LHCN-M2 (cell line): ENCODE data around the gene PKD1L1. TPM values are rescaled to one million over a fixed set of nuclear protein-coding genes. Genes with fewer than 3 reads are reported as not detected.

ENCODE experiments used
- DNase-seq: peaks from one replicate; pipeline ENCODE4 v3.0.0-alpha.2; 2012; ENCODE audit warnings: low read depth
- total RNA-seq: library from RNA; depleted of rRNA; stranded (reverse); fragments of >200 nt; gene quantifications from 2 replicates; pipeline ENCODE4 v1.2.3, GENCODE V29; 2014

Gene PKD1L1
- total RNA-seq, 1 experiment from 2014 or later, result 0.06 TPM

GRCh38 chr7:47881256-47881655, 67.0 kb downstream of the PKD1L1 start:
- no peak for DNase-seq

GRCh38 chr7:47878662-47879061, 69.6 kb downstream of the PKD1L1 start:
- no peak for DNase-seq

- no peak for DNase-seq
Observed at GRCh38 chr7:47877336-47877735, 70.9 kb downstream of the PKD1L1 start.

DNA sequence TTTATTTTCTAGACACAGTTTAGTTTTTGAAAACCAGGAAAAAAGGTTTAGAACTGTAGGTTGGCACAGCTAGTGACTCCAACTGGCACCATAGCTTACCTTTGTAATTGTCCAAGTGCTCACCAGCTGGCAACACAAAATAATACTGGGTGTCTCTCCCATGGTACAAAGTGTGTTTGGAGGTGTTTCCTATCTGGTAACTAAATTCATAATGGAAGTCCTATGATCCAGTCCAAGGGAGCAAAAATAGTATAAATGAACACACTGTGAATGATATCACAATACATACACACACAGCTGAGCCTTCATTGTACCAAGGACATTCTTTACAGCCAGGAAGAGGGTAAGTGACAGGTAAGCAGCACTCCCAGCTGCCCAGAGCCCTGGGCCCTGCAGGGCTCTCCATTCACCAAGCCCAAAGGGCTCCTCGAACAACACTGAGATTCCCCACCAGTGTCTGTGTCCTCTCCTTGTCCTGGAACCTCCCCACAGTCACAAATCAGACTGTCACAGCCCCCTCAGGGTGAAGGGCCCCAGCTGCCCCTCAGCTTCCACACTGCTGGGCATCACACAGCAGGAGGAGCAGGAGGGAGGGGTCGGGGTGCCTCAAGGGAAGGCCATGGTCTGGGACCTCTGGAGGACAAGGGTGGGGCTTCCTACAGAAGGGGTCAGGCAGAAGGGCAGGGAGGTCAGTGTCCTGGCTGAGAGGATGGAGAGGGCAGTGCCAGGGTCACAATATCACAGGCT, 72.1 kb downstream of the PKD1L1 start:
- no peak for DNase-seq

GRCh38 chr7:47875406-47875805, 72.9 kb downstream of the PKD1L1 start:
- DNase-seq, result no peak

DNA sequence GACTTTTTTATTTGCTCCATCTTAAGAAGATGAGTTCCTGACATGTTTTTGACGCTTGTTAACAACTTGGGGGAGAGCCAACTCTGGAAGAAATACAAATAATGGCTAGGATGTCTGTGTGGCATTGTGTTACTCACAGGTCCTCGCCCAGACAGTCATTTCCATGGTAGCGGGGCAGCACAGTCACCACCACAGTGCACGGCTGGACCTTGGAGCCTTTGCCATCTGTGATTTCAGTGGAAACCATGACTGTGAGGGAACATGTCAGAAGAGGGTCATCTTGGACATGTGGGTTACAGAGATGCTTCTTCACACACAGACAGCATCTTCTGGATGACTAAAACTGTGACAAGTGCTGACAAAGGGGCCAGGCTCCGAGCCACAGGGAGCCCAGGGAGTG, 74.5 kb downstream of the PKD1L1 start:
- DNase-seq, result peak; percentile 70

DNA sequence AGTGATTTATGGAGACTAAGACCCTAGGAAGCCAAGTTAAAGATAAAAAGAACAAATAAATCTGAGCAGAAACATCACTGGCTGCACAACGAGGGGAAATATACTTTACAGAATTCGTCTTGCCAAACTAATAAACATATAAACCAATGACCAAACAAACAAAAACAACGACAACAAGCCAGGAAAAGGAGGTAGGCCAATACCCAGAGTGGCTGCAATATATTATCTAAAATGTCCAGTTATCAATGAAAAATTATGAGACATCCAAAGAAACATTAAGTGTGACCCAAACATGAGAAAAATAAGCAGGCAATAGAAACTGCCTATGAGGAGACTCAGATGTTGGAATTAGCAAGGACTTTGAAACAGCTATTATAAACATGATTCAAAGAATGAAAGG, 81.0 kb downstream of the PKD1L1 start:
- DNase-seq, result no peak

GRCh38 chr7:47866120-47866519, 82.1 kb downstream of the PKD1L1 start:
- no peak for DNase-seq

- DNase-seq, result peak; percentile 19
Observed at GRCh38 chr7:47852330-47853245, 95.7 kb downstream of the PKD1L1 start.

- no peak for DNase-seq
Observed at GRCh38 chr7:47847207-47847606, 101.1 kb downstream of the PKD1L1 start.

- DNase-seq, result peak; percentile 61
Observed at GRCh38 chr7:47846138-47846836, 102.0 kb downstream of the PKD1L1 start.

DNA sequence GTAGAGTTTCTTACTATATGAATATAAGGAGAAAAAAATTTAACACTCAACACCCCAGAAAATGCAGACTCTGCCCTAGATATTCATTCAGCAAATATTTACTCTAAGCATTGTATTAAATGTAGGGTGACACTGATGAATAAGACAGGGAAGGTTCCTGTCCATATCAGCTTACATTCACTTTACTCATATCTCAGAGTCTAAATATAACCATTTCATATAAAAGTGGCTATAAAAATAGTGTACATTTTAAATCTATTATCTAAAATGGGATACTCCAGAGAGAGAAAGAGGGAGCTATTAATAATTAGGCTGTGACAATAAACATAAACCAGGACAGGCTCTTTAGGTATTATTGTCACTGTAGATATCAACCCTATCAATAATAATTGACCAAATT, 104.0 kb downstream of the PKD1L1 start:
- DNase-seq, result no peak

GRCh38 chr7:47843291-47843690, 105.0 kb downstream of the PKD1L1 start:
- DNase-seq, result no peak

- DNase-seq, result no peak
Observed at GRCh38 chr7:47839381-47839780, 108.9 kb downstream of the PKD1L1 start.

DNA sequence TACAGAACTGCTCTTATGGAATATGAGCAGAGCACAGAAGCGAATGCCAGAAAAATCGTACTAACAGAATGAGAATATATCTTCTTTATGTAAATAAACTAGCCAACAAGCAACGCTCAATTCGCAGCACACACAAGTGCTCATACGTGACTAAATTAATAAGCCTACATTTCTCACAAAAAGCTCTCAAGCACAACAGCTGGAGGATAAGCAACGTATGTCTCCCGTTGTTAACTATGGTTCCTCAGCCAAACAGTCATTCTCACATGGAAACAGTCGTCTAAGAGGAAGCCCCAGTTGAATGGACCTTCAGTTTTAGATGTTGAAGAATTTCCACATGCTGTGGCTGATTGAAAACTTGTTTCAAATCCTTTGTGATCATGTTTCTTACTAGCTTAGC, 110.4 kb downstream of the PKD1L1 start:
- DNase-seq, result no peak

DNA sequence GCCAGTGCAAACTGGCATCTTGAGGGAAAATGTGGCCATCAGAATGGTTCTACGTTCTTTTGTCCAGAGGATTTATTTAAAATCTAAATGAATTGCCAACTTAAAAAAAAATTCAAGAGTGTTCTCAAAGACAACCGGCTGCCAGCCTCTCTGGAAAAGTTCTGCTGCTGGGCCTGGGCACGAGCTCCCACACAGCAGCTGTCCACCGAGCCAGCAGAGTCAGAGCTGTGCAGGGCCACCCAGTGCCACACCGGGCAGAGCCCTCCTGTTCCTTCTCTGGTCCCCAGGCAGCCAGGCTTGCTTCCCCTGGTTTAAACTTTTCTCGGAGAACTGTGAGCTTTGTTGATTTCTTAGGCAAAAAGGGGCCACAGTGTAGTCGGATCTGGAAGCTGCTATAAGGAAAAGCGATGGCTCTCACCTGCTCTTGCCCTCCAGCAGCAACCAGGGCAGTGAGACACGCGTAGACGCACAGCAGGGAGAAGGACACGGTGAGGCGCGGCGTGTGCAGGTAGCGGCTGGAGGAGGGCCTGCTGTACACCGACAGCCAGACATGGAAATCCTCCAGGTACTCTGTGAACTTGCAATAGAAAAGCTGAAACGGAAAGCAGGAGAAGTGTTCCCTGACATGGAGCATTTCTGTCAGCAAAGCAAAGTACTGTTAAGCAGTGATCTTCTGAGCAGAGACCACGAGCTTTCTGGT, 111.6 kb downstream of the PKD1L1 start:
- no peak for DNase-seq

GRCh38 chr7:47836080-47836479, 112.2 kb downstream of the PKD1L1 start:
- DNase-seq, result no peak

- no peak for DNase-seq
Observed at GRCh38 chr7:47833211-47833610, 115.1 kb downstream of the PKD1L1 start.

- DNase-seq, result no peak
Observed at GRCh38 chr7:47832105-47832715, 116.1 kb downstream of the PKD1L1 start.

GRCh38 chr7:47830015-47830414, 118.3 kb downstream of the PKD1L1 start:
- no peak for DNase-seq

DNA sequence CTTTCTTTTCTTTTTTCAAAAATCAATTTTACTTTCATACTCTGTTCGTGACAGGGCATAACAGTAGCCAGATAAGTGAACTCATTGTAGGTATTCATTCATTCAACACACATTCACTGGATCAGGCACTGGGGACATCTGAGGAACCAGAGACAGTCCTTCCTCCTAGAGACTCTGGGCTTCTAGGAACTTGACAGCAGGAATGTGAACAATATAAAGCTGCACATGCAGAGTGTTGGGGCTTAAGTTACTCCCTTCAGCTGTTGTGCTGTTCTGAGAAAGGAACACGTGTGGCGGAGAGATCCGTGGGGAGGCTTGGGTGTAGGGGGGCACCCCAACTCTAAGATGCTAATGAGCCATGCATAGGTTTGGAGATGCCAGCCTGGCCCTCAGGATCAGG, 120.4 kb downstream of the PKD1L1 start:
- DNase-seq, result peak; percentile 23
